SK-N-SH treated with all-trans-retinoic acid at 6 μM for 48 hours (cell line): ENCODE data around the gene LRRC4.
A peak's percentile ranks its signal among the peaks of the same experiment; 100 is the strongest.

Experiments used
- ATAC-seq: fragments of 200-7000 bp; cut with Tn5 transposase; 3 replicates; pipeline ENCODE4 v1.9.1; 2020; ENCODE audit warnings: mild to moderate bottlenecking, moderate library complexity
- CREB5 ChIP-seq: fragments of 250-450 bp; sonication (Bioruptor Pico); IDR thresholded peaks from 2 replicates; pipeline ENCODE4 v1.5.1; 2020; ENCODE audit warnings: low read depth, mild to moderate bottlenecking, moderate library complexity
- CSDC2 ChIP-seq: fragments of 250-450 bp; sonication (Bioruptor Pico); IDR thresholded peaks from 2 replicates; pipeline ENCODE4 v1.5.0; 2020; ENCODE audit warnings: mild to moderate bottlenecking, moderate library complexity
- ESRRG ChIP-seq: fragments of 250-450 bp; sonication (Bioruptor Pico); IDR thresholded peaks from 2 replicates; pipeline ENCODE4 v1.6.1; 2021; ENCODE audit warnings: mild to moderate bottlenecking
- GLIS3 ChIP-seq: fragments of 250-450 bp; sonication (Bioruptor Pico); IDR thresholded peaks from 2 replicates; pipeline ENCODE4 v1.5.0; 2020; ENCODE audit warnings: mild to moderate bottlenecking, moderate library complexity
- ISL1 ChIP-seq: fragments of 250-450 bp; sonication (Bioruptor Pico); IDR thresholded peaks from 2 replicates; pipeline ENCODE4 v2.1.2; 2022; ENCODE audit warnings: mild to moderate bottlenecking, moderate library complexity
- OSR1 ChIP-seq: fragments of 250-450 bp; sonication (Bioruptor Pico); IDR thresholded peaks from 2 replicates; pipeline ENCODE4 v1.8.0; 2022; ENCODE audit warnings: moderate library complexity, mild to moderate bottlenecking, inconsistent platforms
- POU6F1 ChIP-seq: fragments of 250-450 bp; sonication (Bioruptor Pico); IDR thresholded peaks from 2 replicates; pipeline ENCODE4 v1.8.0; 2021; ENCODE audit warnings: low read depth, mild to moderate bottlenecking, moderate library complexity, borderline replicate concordance
- PPARA ChIP-seq: fragments of 250-450 bp; sonication (Bioruptor Pico); IDR thresholded peaks from 2 replicates; pipeline ENCODE4 v1.5.0; 2020; ENCODE audit warnings: mild to moderate bottlenecking, borderline replicate concordance
- RARB ChIP-seq: fragments of 250-450 bp; sonication (Bioruptor Pico); IDR thresholded peaks from 2 replicates; pipeline ENCODE4 v1.8.0; 2021; ENCODE audit warnings: mild to moderate bottlenecking, moderate library complexity
- SNAI2 ChIP-seq: fragments of 250-450 bp; sonication (Bioruptor Pico); IDR thresholded peaks from 2 replicates; pipeline ENCODE4 v1.5.0; 2020; ENCODE audit warnings: mild to moderate bottlenecking, moderate library complexity
- TCF4 ChIP-seq: fragments of 250-450 bp; sonication (Bioruptor Pico); IDR thresholded peaks from 2 replicates; pipeline ENCODE4 v1.8.0; 2021; ENCODE audit warnings: mild to moderate bottlenecking, moderate library complexity, borderline replicate concordance
- TOX ChIP-seq: fragments of 250-450 bp; sonication (Bioruptor Pico); IDR thresholded peaks from 2 replicates; pipeline ENCODE4 v1.8.0; 2021; ENCODE audit warnings: mild to moderate bottlenecking, moderate library complexity, borderline replicate concordance
- ZC3H10 ChIP-seq: fragments of 250-450 bp; sonication (Bioruptor Pico); IDR thresholded peaks from 2 replicates; pipeline ENCODE4 v1.5.1; 2021; ENCODE audit warnings: mild to moderate bottlenecking, moderate library complexity
- ZFP3 ChIP-seq: fragments of 250-450 bp; sonication (Bioruptor Pico); IDR thresholded peaks from 2 replicates; pipeline ENCODE4 v1.5.0; 2020; ENCODE audit warnings: mild to moderate bottlenecking, moderate library complexity
- ZFP30 ChIP-seq: fragments of 450-650 bp; formaldehyde crosslinking; IDR thresholded peaks from 2 replicates; pipeline ENCODE4 v1.5.0; 2022; ENCODE audit warnings: mild to moderate bottlenecking, moderate library complexity
- ZNF565 ChIP-seq: fragments of 450-650 bp; formaldehyde crosslinking; conservative IDR thresholded peaks from 2 replicates; pipeline ENCODE4 v1.5.0; 2020; ENCODE audit warnings: low read depth, mild to moderate bottlenecking, moderate library complexity
- ZNF70 ChIP-seq: fragments of 450-650 bp; formaldehyde crosslinking; IDR thresholded peaks from 2 replicates; pipeline ENCODE4 v1.5.0; 2020; ENCODE audit warnings: mild to moderate bottlenecking, moderate library complexity
- ZNF8 ChIP-seq: fragments of 450-650 bp; formaldehyde crosslinking; IDR thresholded peaks from 2 replicates; pipeline ENCODE4 v1.5.0; 2020; ENCODE audit warnings: mild to moderate bottlenecking, moderate library complexity
- TF ChIP-seq, protein P1 (sequence below): fragments of 250-450 bp; sonication (Bioruptor Pico); IDR thresholded peaks from 2 replicates; pipeline ENCODE4 v1.8.0; 2020; ENCODE audit warnings: mild to moderate bottlenecking, moderate library complexity, borderline replicate concordance
- TF ChIP-seq, protein P2 (sequence below): fragments of 250-450 bp; sonication (Bioruptor Pico); IDR thresholded peaks from 2 replicates; pipeline ENCODE4 v1.5.0; 2020; ENCODE audit warnings: mild to moderate bottlenecking, moderate library complexity
- TF ChIP-seq, protein P3 (sequence below): fragments of 250-450 bp; sonication (Bioruptor Pico); IDR thresholded peaks from 2 replicates; pipeline ENCODE4 v1.5.1; 2021; ENCODE audit warnings: mild to moderate bottlenecking, moderate library complexity

Gene LRRC4

GRCh38 chr7:128053991-128054390 lies 22.8 kb upstream of the LRRC4 start:
- TF ChIP-seq, protein P1, sequence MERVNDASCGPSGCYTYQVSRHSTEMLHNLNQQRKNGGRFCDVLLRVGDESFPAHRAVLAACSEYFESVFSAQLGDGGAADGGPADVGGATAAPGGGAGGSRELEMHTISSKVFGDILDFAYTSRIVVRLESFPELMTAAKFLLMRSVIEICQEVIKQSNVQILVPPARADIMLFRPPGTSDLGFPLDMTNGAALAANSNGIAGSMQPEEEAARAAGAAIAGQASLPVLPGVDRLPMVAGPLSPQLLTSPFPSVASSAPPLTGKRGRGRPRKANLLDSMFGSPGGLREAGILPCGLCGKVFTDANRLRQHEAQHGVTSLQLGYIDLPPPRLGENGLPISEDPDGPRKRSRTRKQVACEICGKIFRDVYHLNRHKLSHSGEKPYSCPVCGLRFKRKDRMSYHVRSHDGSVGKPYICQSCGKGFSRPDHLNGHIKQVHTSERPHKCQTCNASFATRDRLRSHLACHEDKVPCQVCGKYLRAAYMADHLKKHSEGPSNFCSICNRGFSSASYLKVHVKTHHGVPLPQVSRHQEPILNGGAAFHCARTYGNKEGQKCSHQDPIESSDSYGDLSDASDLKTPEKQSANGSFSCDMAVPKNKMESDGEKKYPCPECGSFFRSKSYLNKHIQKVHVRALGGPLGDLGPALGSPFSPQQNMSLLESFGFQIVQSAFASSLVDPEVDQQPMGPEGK (CRISPR knock-in tag) = no peak
- TF ChIP-seq ISL1 (CRISPR knock-in tag) (no peak), ZFP3 (CRISPR knock-in tag) (no peak), ZNF8 (CRISPR knock-in tag) (no peak), ZNF70 (CRISPR knock-in tag) (no peak), PPARA (CRISPR knock-in tag) (no peak), GLIS3 (CRISPR knock-in tag) (no peak), CSDC2 (CRISPR knock-in tag) (no peak)
- ATAC-seq = no peak

- ATAC-seq = no peak; the same call in 2 of the 3 replicates
- TF ChIP-seq ESRRG (CRISPR knock-in tag) (no peak), ZFP3 (CRISPR knock-in tag) (no peak)
Measured at GRCh38 chr7:128053023-128053422, 21.8 kb upstream of the LRRC4 start.

GRCh38 chr7:128052404-128052803 lies 21.2 kb upstream of the LRRC4 start:
- no peak for TF ChIP-seq ZNF565 (CRISPR knock-in tag)
- no peak for TF ChIP-seq PPARA (CRISPR knock-in tag)
- no peak for TF ChIP-seq ZNF70 (CRISPR knock-in tag)
- no peak for ATAC-seq

- ATAC-seq = peak; percentile 47; the same call in 2 of the 3 replicates
- TF ChIP-seq ZFP30 (CRISPR knock-in tag) (no peak), CREB5 (CRISPR knock-in tag) (no peak), ZNF8 (CRISPR knock-in tag) (no peak), TCF4 (CRISPR knock-in tag) (no peak), ZC3H10 (CRISPR knock-in tag) (no peak), OSR1 (CRISPR knock-in tag) (no peak), RARB (CRISPR knock-in tag) (no peak), ZNF70 (CRISPR knock-in tag) (no peak), ZFP3 (CRISPR knock-in tag) (no peak), SNAI2 (CRISPR knock-in tag) (no peak), ZNF565 (CRISPR knock-in tag) (no peak), TOX (CRISPR knock-in tag) (no peak), POU6F1 (CRISPR knock-in tag) (no peak), CSDC2 (CRISPR knock-in tag) (no peak), PPARA (CRISPR knock-in tag) (no peak), GLIS3 (CRISPR knock-in tag) (no peak)
- TF ChIP-seq, protein P2, sequence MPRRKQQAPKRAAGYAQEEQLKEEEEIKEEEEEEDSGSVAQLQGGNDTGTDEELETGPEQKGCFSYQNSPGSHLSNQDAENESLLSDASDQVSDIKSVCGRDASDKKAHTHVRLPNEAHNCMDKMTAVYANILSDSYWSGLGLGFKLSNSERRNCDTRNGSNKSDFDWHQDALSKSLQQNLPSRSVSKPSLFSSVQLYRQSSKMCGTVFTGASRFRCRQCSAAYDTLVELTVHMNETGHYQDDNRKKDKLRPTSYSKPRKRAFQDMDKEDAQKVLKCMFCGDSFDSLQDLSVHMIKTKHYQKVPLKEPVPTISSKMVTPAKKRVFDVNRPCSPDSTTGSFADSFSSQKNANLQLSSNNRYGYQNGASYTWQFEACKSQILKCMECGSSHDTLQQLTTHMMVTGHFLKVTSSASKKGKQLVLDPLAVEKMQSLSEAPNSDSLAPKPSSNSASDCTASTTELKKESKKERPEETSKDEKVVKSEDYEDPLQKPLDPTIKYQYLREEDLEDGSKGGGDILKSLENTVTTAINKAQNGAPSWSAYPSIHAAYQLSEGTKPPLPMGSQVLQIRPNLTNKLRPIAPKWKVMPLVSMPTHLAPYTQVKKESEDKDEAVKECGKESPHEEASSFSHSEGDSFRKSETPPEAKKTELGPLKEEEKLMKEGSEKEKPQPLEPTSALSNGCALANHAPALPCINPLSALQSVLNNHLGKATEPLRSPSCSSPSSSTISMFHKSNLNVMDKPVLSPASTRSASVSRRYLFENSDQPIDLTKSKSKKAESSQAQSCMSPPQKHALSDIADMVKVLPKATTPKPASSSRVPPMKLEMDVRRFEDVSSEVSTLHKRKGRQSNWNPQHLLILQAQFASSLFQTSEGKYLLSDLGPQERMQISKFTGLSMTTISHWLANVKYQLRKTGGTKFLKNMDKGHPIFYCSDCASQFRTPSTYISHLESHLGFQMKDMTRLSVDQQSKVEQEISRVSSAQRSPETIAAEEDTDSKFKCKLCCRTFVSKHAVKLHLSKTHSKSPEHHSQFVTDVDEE (CRISPR knock-in tag) = no peak
- TF ChIP-seq, protein P3, sequence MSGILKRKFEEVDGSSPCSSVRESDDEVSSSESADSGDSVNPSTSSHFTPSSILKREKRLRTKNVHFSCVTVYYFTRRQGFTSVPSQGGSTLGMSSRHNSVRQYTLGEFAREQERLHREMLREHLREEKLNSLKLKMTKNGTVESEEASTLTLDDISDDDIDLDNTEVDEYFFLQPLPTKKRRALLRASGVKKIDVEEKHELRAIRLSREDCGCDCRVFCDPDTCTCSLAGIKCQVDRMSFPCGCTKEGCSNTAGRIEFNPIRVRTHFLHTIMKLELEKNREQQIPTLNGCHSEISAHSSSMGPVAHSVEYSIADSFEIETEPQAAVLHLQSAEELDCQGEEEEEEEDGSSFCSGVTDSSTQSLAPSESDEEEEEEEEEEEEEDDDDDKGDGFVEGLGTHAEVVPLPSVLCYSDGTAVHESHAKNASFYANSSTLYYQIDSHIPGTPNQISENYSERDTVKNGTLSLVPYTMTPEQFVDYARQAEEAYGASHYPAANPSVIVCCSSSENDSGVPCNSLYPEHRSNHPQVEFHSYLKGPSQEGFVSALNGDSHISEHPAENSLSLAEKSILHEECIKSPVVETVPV (CRISPR knock-in tag) = no peak
Measured at GRCh38 chr7:128045766-128046165, 14.5 kb upstream of the LRRC4 start.
